H9 (cell line): ENCODE data around the gene NUAK2. TPM values are rescaled to one million over a fixed set of nuclear protein-coding genes. Genes with fewer than 3 reads are reported as not detected.
A peak's percentile ranks its signal among the peaks of the same experiment; 100 is the strongest.

ENCODE experiments used
- DNase-seq: peaks from one replicate; pipeline ENCODE4 v3.0.0-alpha.2; 2017
- H2AFZ ChIP-seq: one replicate; pipeline ENCODE4 v1.6.1; 2013; ENCODE audit warnings: mild to moderate bottlenecking, low read length, control low read depth, moderate library complexity
- H2AK5ac ChIP-seq: 2 replicates; pipeline ENCODE4 v1.6.1; 2013; ENCODE audit warnings: low read length, control low read depth, mixed read lengths; ENCODE audit not compliant: insufficient read length
- H2BK120ac ChIP-seq: one replicate; pipeline ENCODE4 v1.6.1; 2013; ENCODE audit warnings: low read depth, mild to moderate bottlenecking, low read length, control low read depth, inconsistent platforms; ENCODE audit not compliant: poor library complexity, severe bottlenecking
- H2BK12ac ChIP-seq: 2 replicates; pipeline ENCODE4 v1.6.1; 2013; ENCODE audit warnings: low read length, control low read depth, mixed read lengths, low read depth; ENCODE audit not compliant: insufficient read length
- H2BK15ac ChIP-seq: 2 replicates; pipeline ENCODE4 v1.6.1; 2013; ENCODE audit warnings: low read depth, low read length, control low read depth
- H2BK20ac ChIP-seq: one replicate; pipeline ENCODE4 v1.6.1; 2013; ENCODE audit warnings: low read depth, mild to moderate bottlenecking, low read length, control low read depth, inconsistent platforms; ENCODE audit not compliant: poor library complexity, severe bottlenecking
- H2BK5ac ChIP-seq: 2 replicates; pipeline ENCODE4 v1.6.1; 2013; ENCODE audit warnings: low read length, control low read depth, mixed read lengths; ENCODE audit not compliant: insufficient read length
- H3K14ac ChIP-seq: 2 replicates; pipeline ENCODE4 v1.6.1; 2013; ENCODE audit warnings: low read length, control low read depth; ENCODE audit not compliant: insufficient read depth
- H3K18ac ChIP-seq: 2 replicates; pipeline ENCODE4 v1.6.1; 2013; ENCODE audit warnings: low read depth, mild to moderate bottlenecking, mixed read lengths, low read length, control low read depth; ENCODE audit not compliant: insufficient read length
- H3K23ac ChIP-seq: 2 replicates; pipeline ENCODE4 v1.6.1; 2013; ENCODE audit warnings: low read length, control low read depth, mixed read lengths, low read depth; ENCODE audit not compliant: insufficient read length
- H3K23me2 ChIP-seq: 2 replicates; pipeline ENCODE4 v1.6.1; 2013; ENCODE audit warnings: low read depth, mild to moderate bottlenecking, mixed read lengths, low read length, control low read depth; ENCODE audit not compliant: insufficient read length, poor library complexity, severe bottlenecking
- H3K27ac ChIP-seq: 2 replicates; pipeline ENCODE4 v1.5.1; 2013; ENCODE audit warnings: low read length, control low read depth, mixed read lengths, low read depth; ENCODE audit not compliant: insufficient read length
- H3K27me3 ChIP-seq: 2 replicates; pipeline ENCODE4 v1.6.1; 2013; ENCODE audit warnings: low read length, control low read depth, inconsistent platforms; ENCODE audit not compliant: insufficient read depth
- H3K4ac ChIP-seq: 2 replicates; pipeline ENCODE4 v1.6.1; 2013; ENCODE audit warnings: low read depth, mild to moderate bottlenecking, control low read depth, inconsistent platforms, low read length, moderate library complexity
- H3K4me1 ChIP-seq: 2 replicates; pipeline ENCODE4 v1.6.1; 2013; ENCODE audit warnings: low read length, control low read depth, inconsistent platforms; ENCODE audit not compliant: insufficient read depth
- H3K4me2 ChIP-seq: 2 replicates; pipeline ENCODE4 v1.6.1; 2013; ENCODE audit warnings: low read length, control low read depth, mixed read lengths; ENCODE audit not compliant: insufficient read length, insufficient read depth
- H3K56ac ChIP-seq: 2 replicates; pipeline ENCODE4 v1.6.1; 2013; ENCODE audit warnings: low read depth, mild to moderate bottlenecking, mixed read lengths, low read length, control low read depth; ENCODE audit not compliant: insufficient read length
- H3K79me1 ChIP-seq: 2 replicates; pipeline ENCODE4 v1.6.1; 2013; ENCODE audit warnings: low read depth, mild to moderate bottlenecking, moderate library complexity, low read length, control low read depth, inconsistent platforms; ENCODE audit not compliant: insufficient read depth, poor library complexity, severe bottlenecking
- H3K79me2 ChIP-seq: 2 replicates; pipeline ENCODE4 v1.6.1; 2013; ENCODE audit warnings: low read length, control low read depth, inconsistent platforms; ENCODE audit not compliant: insufficient read depth
- H3K9ac ChIP-seq: 2 replicates; pipeline ENCODE4 v1.6.1; 2013; ENCODE audit warnings: low read length, control low read depth, mixed read lengths; ENCODE audit not compliant: insufficient read length; ENCODE audit errors: extremely low read depth
- H3K9me3 ChIP-seq: one replicate; pipeline ENCODE4 v1.6.1; 2013; ENCODE audit warnings: low read depth, low read length, inconsistent platforms; ENCODE audit not compliant: control insufficient read depth
- H3T11ph ChIP-seq: one replicate; pipeline ENCODE4 v1.6.1; 2013; ENCODE audit warnings: mild to moderate bottlenecking, low read length, control low read depth, inconsistent platforms
- H4K20me1 ChIP-seq: one replicate; pipeline ENCODE4 v1.6.1; 2013; ENCODE audit not compliant: control insufficient read depth, insufficient read length, insufficient read depth
- H4K5ac ChIP-seq: 2 replicates; pipeline ENCODE4 v1.6.1; 2013; ENCODE audit warnings: low read depth, mild to moderate bottlenecking, mixed read lengths, low read length, control low read depth; ENCODE audit not compliant: insufficient read length
- H4K8ac ChIP-seq: replicated peaks from 2 replicates; pipeline ENCODE4 v1.6.1; 2013; ENCODE audit warnings: low read length, control low read depth, mixed read lengths, low read depth; ENCODE audit not compliant: insufficient read length
- H4K91ac ChIP-seq: 2 replicates; pipeline ENCODE4 v1.6.1; 2013; ENCODE audit warnings: low read depth, mild to moderate bottlenecking, moderate library complexity, mixed read lengths, low read length, control low read depth; ENCODE audit not compliant: insufficient read length
- H3K27ac Mint-ChIP-seq, 3 experiments: 2 replicates in 2 of 3; 3 replicates in 1 of 3; pipeline ENCODE4 v1.8.0; 2020 to 2021; ENCODE audit warnings: mixed read lengths in 3 of 3, mild to moderate bottlenecking in 1 of 3, moderate library complexity in 1 of 3
- H3K27me3 Mint-ChIP-seq: 2 replicates; pipeline ENCODE4 v1.8.0; 2021; ENCODE audit warnings: low read depth, mild to moderate bottlenecking, moderate library complexity, mixed read lengths
- H3K36me3 Mint-ChIP-seq, 3 experiments: 2 replicates in 2 of 3; 3 replicates in 1 of 3; pipeline ENCODE4 v1.8.0; 2020 to 2021; ENCODE audit warnings: low read depth in 3 of 3, mixed read lengths in 3 of 3; ENCODE audit not compliant: insufficient read depth in 1 of 3
- H3K4me1 Mint-ChIP-seq, 2 experiments: 2 replicates each; pipeline ENCODE4 v1.8.0; 2020; ENCODE audit warnings: mixed read lengths in 2 of 2
- H3K4me3 Mint-ChIP-seq, 2 experiments: 2 replicates in 1 of 2; 3 replicates in 1 of 2; pipeline ENCODE4 v1.8.0; 2020 to 2021; ENCODE audit warnings: mild to moderate bottlenecking in 2 of 2, mixed read lengths in 2 of 2, moderate library complexity in 1 of 2
- H3K9me3 Mint-ChIP-seq, 2 experiments: 2 replicates in 1 of 2; 3 replicates in 1 of 2; pipeline ENCODE4 v1.8.0; 2020; ENCODE audit warnings: mild to moderate bottlenecking in 2 of 2, mixed read lengths in 2 of 2, moderate library complexity in 1 of 2
- WGBS: extraction: QIAGEN DNeasy Blood & Tissue Kit; methylation state at CpG from one replicate; pipeline ENCODE4 v1.1.7; 2013; ENCODE audit warnings: missing lambda C conversion rate, low lambda C conversion rate, mixed read lengths; ENCODE audit not compliant: insufficient read length; ENCODE audit errors: extremely low coverage; 5-methylcytosine and 5-hydroxymethylcytosine counted together
- total RNA-seq: library from RNA; stranded (reverse); gene quantifications from 2 replicates; pipeline ENCODE4 v1.2.1, GENCODE V29; 2021
- TF ChIP-seq, protein P1 (sequence below): fragments of 200-600 bp; sonication (generic); conservative IDR thresholded peaks from 3 replicates; pipeline ENCODE4 v1.8.0; 2021; ENCODE audit warnings: antibody characterized with exemption, mild to moderate bottlenecking

The NUAK2 gene
- total RNA-seq, 1 experiment from 2014 or later = 15.4 TPM

DNA sequence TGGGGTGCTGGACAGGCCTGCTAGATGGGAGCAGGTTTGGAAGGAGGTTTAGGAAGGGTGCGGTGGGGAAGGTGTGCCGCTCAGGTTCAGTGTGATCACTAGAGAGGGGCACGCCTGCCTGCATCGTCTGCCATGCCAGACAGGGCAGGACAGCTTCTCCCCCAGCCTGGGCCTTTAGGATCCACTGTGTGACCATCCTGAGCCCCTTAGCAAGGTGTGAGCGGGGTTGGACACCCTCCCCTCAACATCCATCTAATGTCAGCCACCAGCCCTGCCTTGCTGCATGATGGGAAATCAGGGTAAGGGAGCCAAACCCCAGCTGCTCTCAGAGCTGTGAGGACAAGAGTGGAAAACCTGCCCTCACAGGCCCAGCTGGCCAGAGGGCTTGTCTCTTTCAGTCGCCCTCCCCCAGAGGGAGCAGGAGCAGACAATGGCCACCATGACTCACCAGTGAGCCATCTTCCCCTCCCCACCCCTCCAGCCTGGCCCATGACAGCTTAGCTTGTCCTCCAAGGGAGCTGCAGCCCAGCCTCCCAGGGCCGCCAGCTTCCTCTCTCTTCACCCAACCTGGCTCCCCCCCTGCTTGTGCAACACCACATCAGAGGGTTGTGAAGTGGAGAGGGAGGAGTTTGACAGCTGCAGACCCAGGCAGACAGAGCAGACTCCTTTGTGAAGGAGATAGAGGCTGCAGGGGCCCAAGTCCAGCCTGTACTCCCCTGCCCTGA, 37.0 kb downstream of the NUAK2 start:
- Histone ChIP-seq H3K9me3 (no peaks in the 10 kb centered on the region), H4K5ac (no peak overlapping the region), H2BK12ac (no peak overlapping the region), H4K20me1 (peaks cover 2% of the 10 kb centered on the region), H2BK15ac (no peak overlapping the region), H2AFZ (no peak overlapping the region), H2BK20ac (no peak overlapping the region), H3K23me2 (no peaks in the 10 kb centered on the region), H3K9ac (no peak overlapping the region), H2BK5ac (no peak overlapping the region), H2BK120ac (no peak overlapping the region), H3K27ac (no peak overlapping the region), H3K27me3 (no peaks in the 10 kb centered on the region), H4K91ac (peak overlapping the region; percentile 56), H3K4me1 (peaks cover 6% of the 10 kb centered on the region; the same call in 1 of the 2 replicates), H4K8ac (no peak overlapping the region), H3K79me1 (no peaks in the 10 kb centered on the region), H3K79me2 (no peaks in the 10 kb centered on the region), H3K56ac (no peak overlapping the region), H3K18ac (peak overlapping the region; percentile 24), H3T11ph (no peak overlapping the region), H3K23ac (no peak overlapping the region), H2AK5ac (no peak overlapping the region), H3K4ac (no peak overlapping the region), H3K4me2 (no peak overlapping the region), H3K14ac (no peak overlapping the region)
- Mint-ChIP-seq H3K27me3 (no peaks in the 10 kb centered on the region; the same call in 1 of the 2 replicates), H3K36me3 (no peaks in the 10 kb centered on the region; a peak in 2 of 7 replicates), H3K4me1 (peaks cover 58 to 64% of the 10 kb centered on the region in 2 experiments), H3K4me3 (no peak overlapping the region), H3K9me3 (peaks cover 0 to 2% of the 10 kb centered on the region in 2 experiments; a peak in 2 of 5 replicates), H3K27ac (peak overlapping the region; percentile 74 to 91 (median 88); a peak in 6 of 7 replicates)
- TF ChIP-seq, protein P1, sequence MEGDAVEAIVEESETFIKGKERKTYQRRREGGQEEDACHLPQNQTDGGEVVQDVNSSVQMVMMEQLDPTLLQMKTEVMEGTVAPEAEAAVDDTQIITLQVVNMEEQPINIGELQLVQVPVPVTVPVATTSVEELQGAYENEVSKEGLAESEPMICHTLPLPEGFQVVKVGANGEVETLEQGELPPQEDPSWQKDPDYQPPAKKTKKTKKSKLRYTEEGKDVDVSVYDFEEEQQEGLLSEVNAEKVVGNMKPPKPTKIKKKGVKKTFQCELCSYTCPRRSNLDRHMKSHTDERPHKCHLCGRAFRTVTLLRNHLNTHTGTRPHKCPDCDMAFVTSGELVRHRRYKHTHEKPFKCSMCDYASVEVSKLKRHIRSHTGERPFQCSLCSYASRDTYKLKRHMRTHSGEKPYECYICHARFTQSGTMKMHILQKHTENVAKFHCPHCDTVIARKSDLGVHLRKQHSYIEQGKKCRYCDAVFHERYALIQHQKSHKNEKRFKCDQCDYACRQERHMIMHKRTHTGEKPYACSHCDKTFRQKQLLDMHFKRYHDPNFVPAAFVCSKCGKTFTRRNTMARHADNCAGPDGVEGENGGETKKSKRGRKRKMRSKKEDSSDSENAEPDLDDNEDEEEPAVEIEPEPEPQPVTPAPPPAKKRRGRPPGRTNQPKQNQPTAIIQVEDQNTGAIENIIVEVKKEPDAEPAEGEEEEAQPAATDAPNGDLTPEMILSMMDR = no peak
- DNase-seq = peak; percentile 97
- no CpG with 5 or more reads among the region's 7 CpGs for WGBS
